Activated CD4-positive, CD25-positive, alpha-beta regulatory T cell treated with anti-CD3 and anti-CD28 coated beads, Interleukin-2, amount 50 U/mL, for 24 hours (primary cell): ENCODE results near the gene SLC24A1.

Source experiments
- ATAC-seq, 2 donors: fragments of 150-1000 bp; cut with Tn5 transposase; one replicate each; pipeline ENCODE4 v1.10.0; 2021; ENCODE audit warnings: mild to moderate bottlenecking in 1 of 2, moderate library complexity in 1 of 2

SLC24A1 gene

DNA sequence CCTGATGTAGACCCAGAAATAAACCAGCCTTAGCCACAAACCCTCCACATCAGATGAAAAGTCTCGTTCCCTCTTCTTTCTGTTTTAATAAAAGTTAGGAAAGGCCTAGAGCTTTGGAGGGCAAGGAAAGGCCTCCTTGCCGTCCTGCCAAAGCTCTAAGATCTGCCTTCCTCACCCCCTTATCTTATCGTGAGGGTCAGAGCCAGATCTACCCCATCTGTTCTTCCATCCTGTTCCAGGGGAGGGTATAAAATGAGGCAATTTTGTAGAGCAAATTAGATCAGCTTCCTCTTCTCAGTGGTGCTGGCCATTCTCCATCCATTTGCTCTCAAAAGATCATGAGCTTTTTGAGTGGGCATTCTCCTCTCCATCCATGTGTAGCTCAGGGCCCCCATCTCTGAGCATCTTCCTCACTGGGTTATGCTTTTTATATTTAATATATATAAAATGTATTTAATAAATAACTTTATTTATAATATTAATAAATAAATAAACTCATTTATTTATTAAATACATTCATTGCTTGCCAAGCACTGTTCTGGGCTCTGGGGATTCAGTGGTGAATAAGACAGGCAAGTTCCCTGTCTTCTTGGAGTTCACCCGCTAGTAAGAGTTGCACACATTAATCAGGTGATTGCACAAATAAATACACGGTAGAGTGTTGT lies 2.0 kb upstream of the SLC24A1 start:
- ATAC-seq, result no peak

GRCh38 chr15:65620833-65621232 lies 905 bp upstream of the SLC24A1 start:
- no peak for ATAC-seq

- no peak for ATAC-seq
Measured at GRCh38 chr15:65623103-65623502, 1.4 kb downstream of the SLC24A1 start.

- no peak for ATAC-seq
Measured at GRCh38 chr15:65626856-65627255, 5.1 kb downstream of the SLC24A1 start.

DNA sequence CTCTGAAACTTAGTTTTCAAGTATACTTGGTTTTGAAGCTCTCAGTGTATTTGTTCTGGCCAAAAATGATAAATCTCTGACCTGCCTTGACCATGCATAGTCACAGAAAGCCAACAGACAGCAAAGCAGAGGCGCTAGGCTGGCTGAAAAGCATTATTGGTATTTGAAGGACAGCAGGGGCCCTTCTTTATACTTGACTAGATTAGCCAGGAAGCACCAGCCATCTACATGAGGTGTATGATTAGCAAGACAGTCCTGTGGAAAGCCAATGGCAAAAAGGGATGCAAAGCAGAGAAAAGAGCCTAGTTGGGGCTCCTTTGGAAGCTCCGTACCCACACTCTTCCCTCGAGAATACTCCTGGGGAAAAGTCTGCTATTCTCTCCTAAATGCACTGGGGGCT lies 7.8 kb downstream of the SLC24A1 start:
- no peak for ATAC-seq

GRCh38 chr15:65630760-65631159 lies 9.0 kb downstream of the SLC24A1 start:
- ATAC-seq, result peak; percentile 46 to 52

GRCh38 chr15:65631503-65631902 lies 9.8 kb downstream of the SLC24A1 start:
- peak; percentile 69 to 81 for ATAC-seq

DNA sequence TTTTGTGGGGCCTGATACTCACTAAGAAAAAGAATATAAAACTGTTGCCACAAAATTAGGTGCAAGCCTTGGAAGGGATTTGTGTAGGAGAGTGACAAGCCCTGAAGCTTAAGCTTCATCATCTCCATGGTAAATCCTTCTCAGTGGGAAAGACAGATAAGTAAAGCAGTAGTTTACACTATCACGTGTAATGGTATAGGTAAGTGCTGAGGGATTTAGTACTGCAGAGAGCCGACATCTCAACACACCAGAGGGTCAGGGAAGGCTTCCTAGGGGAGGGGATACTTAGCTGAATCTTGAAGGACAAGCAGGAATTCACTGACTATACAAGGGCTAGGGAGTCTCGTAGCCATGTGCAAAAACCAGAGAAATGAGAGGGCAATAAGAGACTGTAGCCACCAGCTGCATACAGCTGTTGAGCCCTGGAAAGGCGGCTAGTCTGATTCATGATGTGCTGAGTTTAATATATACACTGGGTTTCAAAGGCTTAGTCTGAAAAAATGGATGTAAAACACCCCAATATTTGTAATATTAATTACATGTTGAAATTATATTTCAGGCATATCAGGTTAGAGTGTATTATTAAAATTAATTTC lies 11.1 kb downstream of the SLC24A1 start:
- no peak for ATAC-seq

- no peak for ATAC-seq
Measured at GRCh38 chr15:65633752-65634151, 12.0 kb downstream of the SLC24A1 start.

DNA sequence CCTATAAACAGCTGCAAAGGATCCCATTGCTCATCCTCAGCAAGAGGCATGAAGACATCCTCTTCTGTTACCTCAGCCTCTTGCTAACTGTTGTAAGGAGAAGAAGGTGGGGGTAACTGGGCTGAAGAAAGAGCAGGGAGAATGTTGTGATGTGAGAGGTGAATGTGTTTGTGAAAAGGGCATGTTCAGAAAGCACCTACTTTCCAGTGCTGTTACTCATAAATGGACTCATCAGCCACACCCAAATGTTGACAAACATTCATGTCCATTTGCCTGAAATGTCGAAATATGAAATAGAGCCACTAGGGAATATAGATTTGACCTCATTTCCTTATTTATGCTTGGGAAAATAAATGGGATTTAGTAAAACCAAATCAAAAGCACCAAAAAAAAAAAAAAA lies 12.6 kb downstream of the SLC24A1 start:
- no peak for ATAC-seq

- ATAC-seq, result no peak
Measured at GRCh38 chr15:65638109-65638508, 16.4 kb downstream of the SLC24A1 start.

DNA sequence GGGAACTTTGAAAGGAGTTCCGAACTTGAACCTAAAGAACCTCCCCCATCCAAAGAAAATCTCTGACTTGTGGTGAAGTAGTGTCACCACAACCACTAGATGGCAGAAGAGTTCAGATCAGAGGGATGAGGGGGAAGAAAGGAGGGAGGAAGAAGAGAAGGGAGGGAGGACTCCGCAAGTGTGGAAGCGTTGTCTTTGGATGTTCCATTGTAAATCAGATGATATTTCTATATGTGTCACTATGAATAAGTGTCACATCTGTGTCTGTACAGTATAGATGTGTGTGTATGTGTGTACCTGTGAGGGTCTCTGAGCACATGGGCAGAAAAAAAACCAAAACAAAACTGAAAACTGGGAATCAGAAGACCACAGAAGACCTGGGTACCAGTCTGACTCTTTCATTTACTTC lies 16.9 kb downstream of the SLC24A1 start:
- peak; percentile 41 to 64 for ATAC-seq

DNA sequence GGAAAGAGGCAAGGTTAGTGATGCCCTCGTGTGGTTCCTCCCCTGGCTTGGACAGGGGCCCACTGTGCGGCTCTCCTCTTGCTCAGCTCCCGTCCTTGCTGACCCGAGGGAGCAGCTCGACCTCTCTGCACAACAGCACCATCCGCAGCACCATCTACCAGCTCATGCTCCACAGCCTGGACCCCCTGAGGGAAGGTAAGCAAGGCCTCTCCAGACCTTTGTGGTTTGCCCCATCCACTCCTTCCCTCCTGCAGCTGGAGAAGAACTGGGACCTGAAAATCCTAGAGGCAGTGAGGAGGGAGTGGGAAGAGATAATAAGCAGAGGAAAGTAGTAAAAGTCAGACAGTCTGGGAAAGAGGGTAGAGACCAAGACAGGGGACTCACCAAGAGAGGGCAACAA lies 17.8 kb downstream of the SLC24A1 start:
- ATAC-seq, result no peak

- no peak for ATAC-seq
Measured at GRCh38 chr15:65641768-65642475, 20.2 kb downstream of the SLC24A1 start.

GRCh38 chr15:65642594-65642993 lies 20.9 kb downstream of the SLC24A1 start:
- no peak for ATAC-seq

DNA sequence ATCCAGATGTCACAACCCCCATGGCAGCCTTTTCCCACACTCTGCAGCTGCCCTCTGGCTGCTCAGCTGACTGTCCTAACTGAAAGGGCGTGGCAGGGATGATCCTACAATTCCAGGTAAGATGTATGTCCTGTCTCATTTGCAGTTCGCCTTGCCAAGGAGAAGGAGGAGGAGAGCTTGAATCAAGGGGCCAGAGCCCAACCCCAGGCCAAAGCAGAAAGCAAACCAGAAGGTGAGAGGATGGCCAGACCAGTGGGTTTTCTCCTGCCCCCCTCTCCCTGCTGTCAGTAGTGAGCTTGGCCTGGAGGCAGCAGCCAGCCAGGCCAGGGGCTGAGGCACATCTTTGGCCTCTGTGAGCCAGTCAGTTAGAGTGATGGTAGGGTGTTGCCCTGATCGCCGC lies 22.5 kb downstream of the SLC24A1 start:
- no peak for ATAC-seq

- no peak for ATAC-seq
Measured at GRCh38 chr15:65645392-65645791, 23.7 kb downstream of the SLC24A1 start.

- no peak for ATAC-seq
Measured at GRCh38 chr15:65646486-65646885, 24.7 kb downstream of the SLC24A1 start.

GRCh38 chr15:65650312-65651041 lies 28.7 kb downstream of the SLC24A1 start:
- ATAC-seq, result no peak

- no peak for ATAC-seq
Measured at GRCh38 chr15:65651042-65651322, 29.2 kb downstream of the SLC24A1 start.

DNA sequence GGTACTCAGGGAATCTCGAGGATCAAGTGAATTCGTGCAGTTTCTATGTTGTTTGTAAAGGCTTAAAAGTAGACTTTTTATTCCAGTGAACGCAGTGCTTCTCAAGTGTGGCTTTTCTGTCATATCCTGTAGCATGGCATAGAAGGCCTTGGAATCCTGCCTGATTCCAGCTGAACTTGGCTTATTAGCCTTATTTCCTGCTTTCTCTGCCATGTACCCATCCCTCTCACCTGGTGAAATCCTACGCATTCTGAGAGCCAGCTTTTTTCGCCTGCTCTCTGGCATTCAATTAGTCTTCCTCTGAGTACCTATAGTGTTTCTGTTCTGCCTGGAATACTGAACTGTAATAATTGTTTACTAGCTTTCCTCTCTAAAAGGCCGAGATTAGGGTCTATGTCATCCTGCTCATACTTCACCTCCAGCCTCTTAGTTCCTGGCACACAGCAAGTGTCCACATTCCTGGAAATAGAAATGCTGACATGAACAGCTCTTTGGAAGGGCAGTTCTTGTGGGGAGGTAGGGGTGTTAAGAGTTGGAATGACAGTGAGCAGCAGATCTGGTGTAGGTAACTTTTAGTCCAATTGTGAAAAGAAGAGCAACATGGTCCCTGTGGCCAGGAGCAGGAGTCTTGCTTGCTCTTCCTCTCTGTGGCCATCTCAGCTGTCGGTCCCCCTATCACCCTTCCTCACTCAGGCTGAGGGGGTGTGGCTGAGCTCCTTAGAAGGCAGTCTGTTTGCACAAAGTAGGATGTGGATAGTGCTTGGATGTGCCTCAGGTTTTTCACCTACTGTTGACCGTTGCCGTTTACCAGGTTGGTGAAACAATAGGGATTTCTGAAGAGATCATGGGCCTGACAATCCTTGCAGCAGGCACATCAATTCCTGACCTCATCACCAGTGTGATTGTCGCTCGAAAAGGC lies 30.4 kb downstream of the SLC24A1 start:
- ATAC-seq, result no peak

DNA sequence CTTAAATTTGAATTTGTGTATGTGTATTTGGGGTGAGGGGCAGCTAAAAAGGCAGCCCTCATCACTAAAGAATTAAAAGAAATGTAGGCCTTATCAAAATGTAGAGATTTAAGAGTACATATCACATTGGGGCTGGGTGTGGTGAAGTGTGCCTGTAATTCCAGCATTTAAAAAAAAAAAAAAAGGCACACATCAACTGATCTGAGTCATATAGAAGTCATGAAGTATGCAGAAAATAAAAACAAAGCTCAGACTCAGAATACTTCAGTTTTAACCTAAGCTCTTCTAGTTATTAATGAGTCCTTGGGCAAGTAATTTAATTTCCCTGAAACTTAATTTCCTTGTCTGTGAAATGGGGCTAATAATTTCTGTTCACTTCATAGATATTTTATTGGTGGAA lies 31.6 kb downstream of the SLC24A1 start:
- no peak for ATAC-seq
